Activated CD8-positive, alpha-beta memory T cell treated with anti-CD3 and anti-CD28 coated beads, Interleukin-2, amount 10 ng/mL, durations not matched to agents 7 days and 5 days (primary cell): ENCODE results near the gene CARM1. TPM values are rescaled to one million over a fixed set of nuclear protein-coding genes. Genes with fewer than 3 reads are reported as not detected.
"Not testable (repeated sequence)": the region's sequence is repeated elsewhere in the genome, so short reads cannot be mapped to it uniquely, and the experiment has no call there.

Source experiments
- ATAC-seq: fragments of 150-1000 bp; cut with Tn5 transposase; one replicate; pipeline ENCODE4 v1.10.0; 2021; ENCODE audit warnings: moderate library complexity
- CTCF ChIA-PET: fragments of 350-600 bp; sonication (Branson Sonifier 250); formaldehyde crosslinking; loops from one replicate; lab custom pipeline; 2021; ENCODE audit warnings: antibody characterized with exemption; lab: Charles Lee
- DNase-seq: peaks from one replicate; pipeline ENCODE4 v3.0.0-alpha.2; 2020
- H3K27ac Mint-ChIP-seq: one replicate; pipeline ENCODE4 v1.8.0; 2021; ENCODE audit warnings: mild to moderate bottlenecking, mixed read lengths
- H3K27me3 Mint-ChIP-seq: one replicate; pipeline ENCODE4 v1.8.0; 2021; ENCODE audit warnings: mixed read lengths
- H3K36me3 Mint-ChIP-seq: one replicate; pipeline ENCODE4 v1.8.0; 2021; ENCODE audit warnings: mild to moderate bottlenecking, mixed read lengths
- H3K4me1 Mint-ChIP-seq: one replicate; pipeline ENCODE4 v1.8.0; 2021; ENCODE audit warnings: mixed read lengths
- H3K4me3 Mint-ChIP-seq: one replicate; pipeline ENCODE4 v1.8.0; 2021; ENCODE audit warnings: mild to moderate bottlenecking, moderate library complexity, mixed read lengths
- H3K9me3 Mint-ChIP-seq: one replicate; pipeline ENCODE4 v1.8.0; 2022; ENCODE audit warnings: low read depth, mixed read lengths
- total RNA-seq, 2 experiments: library from RNA; stranded (reverse); gene quantifications; one replicate each; pipeline ENCODE4 v1.2.3, GENCODE V29; 2021

The CARM1 gene
- total RNA-seq, 2 experiments from 2014 or later, result 38.5 to 48.1 TPM

DNA sequence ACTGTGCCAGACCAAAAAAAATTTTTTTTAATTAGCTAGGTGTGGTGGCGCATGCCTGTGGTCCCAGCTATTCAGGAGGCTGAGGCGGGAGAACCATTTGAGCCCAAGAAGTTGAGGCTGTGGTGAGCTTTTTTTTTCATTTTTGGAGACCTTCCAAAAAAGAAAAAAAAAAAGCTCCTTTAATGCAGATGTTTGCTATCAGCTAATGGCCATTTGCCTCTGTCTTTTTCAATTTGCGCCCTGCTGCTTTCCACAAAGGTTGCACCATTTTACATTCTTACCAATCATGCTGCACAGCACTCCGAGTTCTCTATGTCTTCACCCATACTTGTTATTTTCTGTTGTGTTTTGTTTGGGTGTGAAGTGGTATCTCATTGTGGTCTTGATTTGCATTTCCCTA lies 73.9 kb downstream of the CARM1 start:
- H3K9me3 Mint-ChIP-seq, result no peaks in the 10 kb centered on the region
- CTCF ChIA-PET, result interaction anchor here (0.6 to 2.6 kb wide), 6 partner anchors 9 to 288 kb away, joined by 3 to 12 read pairs (median 5); partner anchors contain the start of gene SMARCA4
- peaks cover 9% of the 10 kb centered on the region for H3K4me1 Mint-ChIP-seq
- H3K36me3 Mint-ChIP-seq, result no peaks in the 10 kb centered on the region
- no peaks in the 10 kb centered on the region for H3K27me3 Mint-ChIP-seq
- no peak overlapping the region for H3K4me3 Mint-ChIP-seq
- DNase-seq (no peak), ATAC-seq (no peak)
- H3K27ac Mint-ChIP-seq, result no peak overlapping the region

DNA sequence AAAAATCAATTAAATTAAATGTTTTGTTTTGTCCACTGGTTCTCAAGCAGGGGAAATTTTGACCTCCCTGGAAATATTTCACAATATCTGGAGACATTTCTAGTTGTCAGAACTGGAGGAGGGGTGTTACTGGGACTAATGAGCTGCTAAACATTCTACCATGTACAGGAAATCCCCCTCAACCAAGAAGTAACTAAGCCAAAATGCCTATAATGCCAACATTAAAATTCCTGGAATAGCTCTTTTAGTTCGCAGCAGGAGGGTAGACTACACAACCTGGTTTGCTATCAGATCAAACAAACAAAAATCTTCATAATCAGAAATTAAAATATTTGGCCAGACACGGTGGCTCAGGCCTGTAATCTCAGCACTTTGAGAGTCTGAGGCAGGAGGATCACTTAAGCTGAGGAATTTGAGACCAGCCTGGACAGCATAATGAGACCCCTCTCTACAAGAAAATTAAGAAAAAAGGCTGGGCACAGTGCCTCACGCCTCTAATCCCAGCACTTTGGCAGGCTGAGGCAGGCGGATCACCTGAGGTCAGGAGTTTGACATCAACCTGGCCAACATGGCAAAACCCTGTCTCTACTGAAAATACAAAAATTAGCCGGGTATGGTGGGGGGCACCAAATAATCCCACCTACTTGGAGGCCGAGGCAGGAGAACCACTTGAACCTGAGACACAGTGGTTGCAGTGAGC lies 75.8 kb downstream of the CARM1 start:
- ATAC-seq, result no peak
- no peaks in the 10 kb centered on the region for H3K27me3 Mint-ChIP-seq
- no peak for DNase-seq
- H3K27ac Mint-ChIP-seq, result no peak overlapping the region
- peaks cover 5% of the 10 kb centered on the region for H3K4me1 Mint-ChIP-seq
- CTCF ChIA-PET, result interaction anchor here (1.1 kb wide), 1 partner anchor 11 kb away, joined by 3 read pairs; no protein-coding TSS in a partner anchor
- H3K9me3 Mint-ChIP-seq, result no peaks in the 10 kb centered on the region
- no peak overlapping the region for H3K4me3 Mint-ChIP-seq
- no peaks in the 10 kb centered on the region for H3K36me3 Mint-ChIP-seq

DNA sequence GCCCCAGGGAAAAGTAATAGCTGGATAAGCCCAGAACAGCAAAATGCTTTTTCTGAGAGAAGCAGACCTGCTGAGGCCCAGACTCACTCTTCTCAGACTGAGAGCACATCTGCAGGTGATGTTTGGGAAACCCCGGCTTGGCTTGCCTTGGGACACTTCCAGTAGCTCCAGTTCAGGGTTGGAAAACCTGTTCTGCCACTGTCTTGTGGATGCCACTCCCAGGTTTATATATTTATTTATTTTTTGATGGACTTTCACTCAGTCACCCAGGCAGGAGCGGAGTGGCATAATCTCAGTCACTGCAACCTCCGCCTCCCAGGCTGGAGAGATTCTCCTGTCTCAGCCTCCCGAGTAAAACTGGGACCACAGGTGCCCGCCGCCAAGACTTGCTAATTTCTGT lies 81.5 kb downstream of the CARM1 start:
- no peak overlapping the region for H3K27ac Mint-ChIP-seq
- CTCF ChIA-PET, result interaction anchor here (0.6 to 4.2 kb wide), 2 partner anchors 11 to 756 kb away, joined by 3 to 19 read pairs; no protein-coding TSS in a partner anchor
- ATAC-seq (no peak), DNase-seq (no peak)
- H3K4me3 Mint-ChIP-seq, result no peak overlapping the region
- H3K9me3 Mint-ChIP-seq, result no peaks in the 10 kb centered on the region
- H3K27me3 Mint-ChIP-seq, result no peaks in the 10 kb centered on the region
- H3K4me1 Mint-ChIP-seq, result peaks cover 4% of the 10 kb centered on the region
- H3K36me3 Mint-ChIP-seq, result no peaks in the 10 kb centered on the region

GRCh38 chr19:10959277-10959968 lies 88.1 kb downstream of the CARM1 start:
- H3K27ac Mint-ChIP-seq, result peak overlapping the region; percentile 87
- H3K9me3 Mint-ChIP-seq, H3K36me3 Mint-ChIP-seq, DNase-seq, H3K27me3 Mint-ChIP-seq, ATAC-seq: not testable (repeated sequence)
- peaks cover 36% of the 10 kb centered on the region for H3K4me1 Mint-ChIP-seq
- CTCF ChIA-PET, result interaction anchor here (1.3 to 4.5 kb wide), 6 partner anchors 15 to 95 kb away, joined by 3 to 18 read pairs (median 10); no protein-coding TSS in a partner anchor
- peak overlapping the region; percentile 81 for H3K4me3 Mint-ChIP-seq

DNA sequence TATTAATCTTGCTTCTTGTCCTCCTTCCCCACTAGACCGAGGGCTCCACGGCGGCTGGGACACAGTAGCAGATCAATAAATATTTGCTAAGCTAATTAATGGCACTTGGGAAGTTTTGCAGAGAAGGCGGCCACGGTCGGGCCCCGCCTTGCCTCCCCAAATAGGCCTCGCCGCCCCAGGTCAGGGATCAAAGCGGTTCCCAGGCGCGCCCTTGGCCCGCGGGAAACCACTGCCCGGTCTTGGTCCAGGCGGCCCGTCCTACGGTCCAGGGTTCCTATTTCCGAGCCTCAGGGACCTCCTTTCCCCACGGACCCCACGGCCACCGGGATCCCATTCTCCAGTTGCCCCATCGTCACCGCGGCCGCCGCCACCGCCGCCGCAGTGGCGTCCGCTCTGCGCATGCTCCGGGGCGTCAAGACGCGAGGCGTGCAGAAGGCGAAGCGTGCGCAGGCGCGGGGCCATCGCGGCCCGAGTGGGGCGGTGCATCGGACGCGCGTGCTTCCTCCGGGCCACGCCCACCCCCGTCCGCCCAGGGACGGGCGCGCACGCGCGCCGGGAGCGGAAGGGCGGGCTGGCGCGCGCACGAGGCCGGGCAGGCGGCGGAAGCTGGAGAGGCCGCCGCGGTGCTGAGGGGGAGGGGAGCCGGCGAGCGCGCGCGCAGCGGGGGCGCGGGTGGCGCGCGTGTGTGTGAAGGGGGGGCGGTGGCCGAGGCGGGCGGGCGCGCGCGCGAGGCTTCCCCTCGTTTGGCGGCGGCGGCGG lies 89.1 kb downstream of the CARM1 start, which contains the start of gene SMARCA4:
Gene SMARCA4, plus strand, starts transcription at position 717 of the 759 bp plus-strand sequence. CDS start 23,122 bp downstream, outside the sequence.
- DNase-seq, result peak; percentile 98
- Mint-ChIP-seq H3K9me3 (no peaks in the 10 kb centered on the region), H3K36me3 (peaks cover 2% of the 10 kb centered on the region), H3K4me1 (peaks cover 43% of the 10 kb centered on the region), H3K4me3 (peak within 1 kb of the TSS; percentile 87), H3K27me3 (no peaks in the 10 kb centered on the region), H3K27ac (peak within 1 kb of the TSS; percentile 87)
- CTCF ChIA-PET, result interaction anchor here (0.8 to 4.5 kb wide), 6 partner anchors 9 to 96 kb away, joined by 3 to 18 read pairs (median 8); no protein-coding TSS in a partner anchor
- peak; percentile 84 for ATAC-seq

GRCh38 chr19:10961073-10961860 lies 89.9 kb downstream of the CARM1 start:
- Mint-ChIP-seq H3K9me3 (no peaks in the 10 kb centered on the region), H3K4me1 (peaks cover 43% of the 10 kb centered on the region), H3K27me3 (no peaks in the 10 kb centered on the region), H3K4me3 (peak overlapping the region; percentile 87), H3K36me3 (peaks cover 3% of the 10 kb centered on the region), H3K27ac (peak overlapping the region; percentile 83)
- peak; percentile 31 for ATAC-seq
- CTCF ChIA-PET, result interaction anchor here (0.8 to 4.5 kb wide), 6 partner anchors 9 to 97 kb away, joined by 3 to 18 read pairs (median 6); no protein-coding TSS in a partner anchor
- DNase-seq, result peak; percentile 59

DNA sequence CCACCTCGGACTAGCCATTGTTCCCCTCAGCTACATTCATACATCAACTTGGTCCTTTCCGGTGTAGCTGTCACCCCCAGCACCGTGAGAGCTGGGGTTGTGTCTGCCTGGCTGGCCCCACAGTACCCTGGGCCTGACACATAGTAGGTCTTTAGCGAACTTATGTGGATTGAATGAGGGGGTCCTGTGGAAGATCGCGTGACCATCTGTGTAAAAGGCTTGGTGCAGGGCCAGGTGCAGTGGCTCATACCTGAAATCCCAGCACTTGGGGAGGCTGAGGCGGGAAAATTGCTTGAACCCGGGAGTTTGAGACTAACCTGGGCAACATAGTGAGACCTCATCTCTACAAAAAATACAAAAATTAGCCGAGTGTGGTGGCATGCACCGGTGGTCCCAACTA lies 91.5 kb downstream of the CARM1 start:
- Mint-ChIP-seq H3K27me3 (no peaks in the 10 kb centered on the region), H3K36me3 (peaks cover 3% of the 10 kb centered on the region), H3K4me3 (peak overlapping the region; percentile 87), H3K9me3 (no peaks in the 10 kb centered on the region), H3K4me1 (peaks cover 44% of the 10 kb centered on the region), H3K27ac (peak overlapping the region; percentile 72)
- DNase-seq (no peak), ATAC-seq (no peak)
- CTCF ChIA-PET, result interaction anchor here (0.7 to 4.5 kb wide), 5 partner anchors 21 to 185 kb away, joined by 3 to 18 read pairs (median 3); no protein-coding TSS in a partner anchor

DNA sequence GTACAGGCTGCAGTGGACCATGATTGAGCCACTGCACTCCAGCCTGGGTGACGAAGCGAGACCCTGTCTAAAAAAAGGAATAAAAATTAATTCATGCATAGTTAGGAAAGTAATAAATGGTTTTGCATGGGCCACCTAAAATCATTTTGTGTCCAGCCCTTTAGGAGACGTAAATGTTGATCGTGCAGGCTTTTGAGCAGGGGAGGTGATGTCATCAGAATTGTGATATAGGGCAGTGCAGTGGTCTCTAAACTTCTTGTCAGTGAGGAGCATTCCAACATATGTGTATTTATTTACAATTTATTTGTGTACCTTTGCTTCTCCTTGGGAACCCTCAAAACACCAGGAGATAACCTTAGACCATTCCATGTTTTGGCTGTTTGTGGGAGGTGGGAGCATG lies 92.5 kb downstream of the CARM1 start:
- H3K9me3 Mint-ChIP-seq, result no peaks in the 10 kb centered on the region
- no peak for DNase-seq
- no peaks in the 10 kb centered on the region for H3K27me3 Mint-ChIP-seq
- peaks cover 3% of the 10 kb centered on the region for H3K36me3 Mint-ChIP-seq
- CTCF ChIA-PET, result interaction anchor here (0.6 to 4.5 kb wide), 5 partner anchors 16 to 93 kb away, joined by 3 to 18 read pairs (median 3); no protein-coding TSS in a partner anchor
- H3K27ac Mint-ChIP-seq, result peak overlapping the region; percentile 79
- no peak for ATAC-seq
- peaks cover 45% of the 10 kb centered on the region for H3K4me1 Mint-ChIP-seq
- H3K4me3 Mint-ChIP-seq, result peak overlapping the region; percentile 40

DNA sequence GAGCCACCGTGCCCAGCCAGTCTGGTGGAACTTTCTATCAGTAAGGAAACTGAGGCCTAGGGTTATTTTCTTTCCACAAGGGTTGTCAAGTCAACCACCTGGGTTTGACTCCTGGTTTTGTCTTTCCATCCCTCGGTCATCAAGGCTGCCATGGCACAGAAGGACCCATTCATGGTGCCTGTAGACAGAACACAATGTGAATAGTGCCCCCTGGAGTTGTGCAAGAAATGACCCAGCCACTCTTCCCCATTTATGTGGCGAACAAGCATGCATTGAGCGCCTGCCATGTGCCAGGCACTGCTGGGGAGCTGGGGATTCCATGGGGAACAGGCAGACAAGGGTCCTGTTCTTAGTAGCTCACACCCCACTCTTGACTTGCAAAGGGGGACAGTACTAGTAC lies 93.5 kb downstream of the CARM1 start:
- CTCF ChIA-PET, result interaction anchor here (1.2 kb wide), 1 partner anchor 23 kb away, joined by 3 read pairs; no protein-coding TSS in a partner anchor
- Mint-ChIP-seq H3K4me1 (peaks cover 41% of the 10 kb centered on the region), H3K27ac (no peak overlapping the region), H3K4me3 (no peak overlapping the region), H3K9me3 (no peaks in the 10 kb centered on the region), H3K27me3 (no peaks in the 10 kb centered on the region), H3K36me3 (peaks cover 3% of the 10 kb centered on the region)
- no peak for ATAC-seq
- no peak for DNase-seq

DNA sequence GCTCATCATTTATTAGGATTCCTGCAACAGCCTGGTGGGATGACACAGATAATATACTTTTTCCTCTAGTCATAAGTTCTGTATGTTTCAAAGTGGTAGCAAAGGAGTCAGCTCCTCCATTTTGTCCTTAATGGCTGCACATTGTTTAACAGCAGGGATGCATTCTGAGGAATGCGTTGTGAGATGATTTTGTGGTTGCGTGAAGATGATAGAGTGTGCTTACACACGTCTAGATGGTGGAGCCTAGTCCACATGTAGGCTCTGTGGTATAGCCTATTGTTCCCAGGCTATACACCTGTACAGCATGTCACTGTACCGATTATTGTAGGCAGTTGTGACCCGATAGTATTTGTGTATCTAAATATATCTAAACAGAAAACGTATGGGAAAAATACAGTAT lies 94.0 kb downstream of the CARM1 start:
- ATAC-seq (no peak), DNase-seq (no peak)
- H3K27ac Mint-ChIP-seq, result no peak overlapping the region
- H3K36me3 Mint-ChIP-seq, result peaks cover 3% of the 10 kb centered on the region
- CTCF ChIA-PET, result interaction anchor here (1.2 kb wide), 1 partner anchor 24 kb away, joined by 3 read pairs; no protein-coding TSS in a partner anchor
- H3K4me3 Mint-ChIP-seq, result no peak overlapping the region
- H3K9me3 Mint-ChIP-seq, result no peaks in the 10 kb centered on the region
- H3K4me1 Mint-ChIP-seq, result peaks cover 39% of the 10 kb centered on the region
- no peaks in the 10 kb centered on the region for H3K27me3 Mint-ChIP-seq

GRCh38 chr19:10966809-10967208 lies 95.5 kb downstream of the CARM1 start:
- peaks cover 39% of the 10 kb centered on the region for H3K4me1 Mint-ChIP-seq

More at GRCh38 chr19:10966809-10967208, 95.5 kb downstream of the CARM1 start:
- CTCF ChIA-PET, result interaction anchor here (0.5 to 1.2 kb wide), 4 partner anchors 19 to 160 kb away, joined by 3 to 5 read pairs (median 4); no protein-coding TSS in a partner anchor
- ATAC-seq (no peak), DNase-seq (no peak)
- H3K4me3 Mint-ChIP-seq, result no peak overlapping the region
- no peak overlapping the region for H3K27ac Mint-ChIP-seq
- no peaks in the 10 kb centered on the region for H3K9me3 Mint-ChIP-seq
- peaks cover 3% of the 10 kb centered on the region for H3K36me3 Mint-ChIP-seq
- no peaks in the 10 kb centered on the region for H3K27me3 Mint-ChIP-seq
